HepG2 (cell line): ENCODE measurements around the gene ACAD11. TPM values are rescaled to one million over a fixed set of nuclear protein-coding genes. Genes with fewer than 3 reads are reported as not detected.

ENCODE experiments used
- ASH2L ChIP-seq: fragments of 300-600, 200-600 bp; sonication (generic); IDR thresholded peaks from 2 replicates; pipeline ENCODE4 v1.7.0; 2017; ENCODE audit warnings: low read depth, mild to moderate bottlenecking, moderate library complexity, mixed read lengths, low read length; ENCODE audit not compliant: insufficient read length
- BHLHE40 ChIP-seq: IDR thresholded peaks from 2 replicates; pipeline ENCODE4 v1.6.1; 2011; ENCODE audit warnings: low read length, improper control_type of control experiment
- CAMTA2 ChIP-seq: sonication (generic); formaldehyde crosslinking; IDR thresholded peaks from 2 replicates; pipeline ENCODE4 v1.4.0; 2020; ENCODE audit warnings: mild to moderate bottlenecking, missing genetic modification reagents, borderline replicate concordance
- EP300 ChIP-seq, 3 experiments: sonication (generic) in 1 of 3; formaldehyde crosslinking in 1 of 3; IDR thresholded peaks; 2 replicates each; pipeline versions ENCODE4 v1.5.1 to v1.6.1; 2011 to 2020; ENCODE audit warnings: low read depth in 2 of 3, low read length in 2 of 3, borderline replicate concordance in 1 of 3, improper control_type of control experiment in 1 of 3, mild to moderate bottlenecking in 1 of 3, missing genetic modification reagents in 1 of 3, moderate library complexity in 1 of 3
- ETV6 ChIP-seq: sonication (generic); formaldehyde crosslinking; conservative IDR thresholded peaks from 2 replicates; pipeline ENCODE4 v1.4.0; 2020; ENCODE audit warnings: missing genetic modification reagents
- FOSL2 ChIP-seq: sonication (generic); formaldehyde crosslinking; IDR thresholded peaks from 2 replicates; pipeline ENCODE4 v1.4.0; 2020; ENCODE audit warnings: missing genetic modification reagents
- FOXA3 ChIP-seq: IDR thresholded peaks from 2 replicates; pipeline ENCODE4 v1.6.1; 2016; ENCODE audit warnings: missing genetic modification reagents, missing compliant biosample characterization
- GATAD2A ChIP-seq: IDR thresholded peaks from 2 replicates; pipeline ENCODE4 v1.6.1; 2016
- HMG20A ChIP-seq: IDR thresholded peaks from 2 replicates; pipeline ENCODE4 v1.6.1; 2016; ENCODE audit warnings: borderline replicate concordance
- JUNB ChIP-seq: sonication (generic); formaldehyde crosslinking; IDR thresholded peaks from 2 replicates; pipeline ENCODE4 v1.8.0; 2022; ENCODE audit warnings: missing genetic modification reagents, mild to moderate bottlenecking, borderline replicate concordance
- KDM6A ChIP-seq: IDR thresholded peaks from 2 replicates; pipeline ENCODE4 v1.6.1; 2016; ENCODE audit warnings: low read depth
- KLF12 ChIP-seq: sonication (generic); formaldehyde crosslinking; IDR thresholded peaks from 2 replicates; pipeline ENCODE4 v1.4.0; 2020; ENCODE audit warnings: missing genetic modification reagents, borderline replicate concordance
- NR2F2 ChIP-seq: IDR thresholded peaks from 2 replicates; pipeline ENCODE4 v1.6.1; 2012; ENCODE audit warnings: low read depth, inconsistent platforms, borderline replicate concordance
- PPARG ChIP-seq: conservative IDR thresholded peaks from 2 replicates; pipeline ENCODE4 v1.6.1; 2016; ENCODE audit warnings: missing biosample characterization, missing genetic modification reagents
- RFXANK ChIP-seq: IDR thresholded peaks from 2 replicates; pipeline ENCODE4 v1.6.1; 2016
- ZNF441 ChIP-seq: sonication (generic); formaldehyde crosslinking; IDR thresholded peaks from 2 replicates; pipeline ENCODE4 v1.7.0; 2021; ENCODE audit warnings: missing genetic modification reagents, borderline replicate concordance
- ZNF563 ChIP-seq: sonication (generic); formaldehyde crosslinking; IDR thresholded peaks from 2 replicates; pipeline ENCODE4 v1.8.0; 2022; ENCODE audit warnings: mild to moderate bottlenecking, moderate library complexity, missing genetic modification reagents
- ZNF614 ChIP-seq: IDR thresholded peaks from 2 replicates; pipeline ENCODE4 v1.6.1; 2018; ENCODE audit warnings: missing biosample characterization, missing genetic modification reagents, inconsistent platforms, borderline replicate concordance
- ZNF629 ChIP-seq: sonication (generic); formaldehyde crosslinking; conservative IDR thresholded peaks from 2 replicates; pipeline ENCODE4 v1.5.0; 2020; ENCODE audit warnings: missing genetic modification reagents
- polyA plus RNA-seq, 8 experiments: library from polyadenylated mRNA; depleted of rRNA in 3 of 8; stranded (reverse) in 7 of 8; unstranded in 1 of 8; fragments of >200 nt; fragmentation: Illumina TruSeq in 4 of 8; extraction: Trizol in 4 of 8; gene quantifications; 2 replicates each; pipeline versions ENCODE4 v1.2.1 to v1.2.3, GENCODE V29; 2011 to 2016; ENCODE audit warnings: low read depth in 4 of 8, missing spikeins in 1 of 8, mixed read lengths in 1 of 8; ENCODE audit not compliant: insufficient read depth in 1 of 8
- total RNA-seq, 5 experiments: library from RNA; depleted of rRNA; stranded (reverse); fragments of >200 nt; fragmentation: Illumina TruSeq; extraction: Trizol; gene quantifications; 2 replicates each; pipeline ENCODE4 v1.2.3, GENCODE V29; 2016; ENCODE audit warnings: low read depth in 1 of 5
- TF ChIP-seq, protein P1 (sequence below): sonication (generic); formaldehyde crosslinking; IDR thresholded peaks from 2 replicates; pipeline ENCODE4 v1.4.0; 2020; ENCODE audit warnings: missing genetic modification reagents
- TF ChIP-seq, protein P2 (sequence below): sonication (generic); formaldehyde crosslinking; conservative IDR thresholded peaks from 2 replicates; pipeline ENCODE4 v1.8.0; 2022; ENCODE audit warnings: low read depth, missing genetic modification reagents
- TF ChIP-seq, protein P3 (sequence below): sonication (generic); formaldehyde crosslinking; IDR thresholded peaks from 2 replicates; pipeline ENCODE4 v1.4.0; 2020; ENCODE audit warnings: mild to moderate bottlenecking, missing genetic modification reagents

Gene ACAD11
- total and polyA plus RNA-seq, 2 of the 13 experiments (the other 11 are each of a cell fraction or from before 2014, with no cell fraction given): 30.6 to 56.9 TPM

DNA sequence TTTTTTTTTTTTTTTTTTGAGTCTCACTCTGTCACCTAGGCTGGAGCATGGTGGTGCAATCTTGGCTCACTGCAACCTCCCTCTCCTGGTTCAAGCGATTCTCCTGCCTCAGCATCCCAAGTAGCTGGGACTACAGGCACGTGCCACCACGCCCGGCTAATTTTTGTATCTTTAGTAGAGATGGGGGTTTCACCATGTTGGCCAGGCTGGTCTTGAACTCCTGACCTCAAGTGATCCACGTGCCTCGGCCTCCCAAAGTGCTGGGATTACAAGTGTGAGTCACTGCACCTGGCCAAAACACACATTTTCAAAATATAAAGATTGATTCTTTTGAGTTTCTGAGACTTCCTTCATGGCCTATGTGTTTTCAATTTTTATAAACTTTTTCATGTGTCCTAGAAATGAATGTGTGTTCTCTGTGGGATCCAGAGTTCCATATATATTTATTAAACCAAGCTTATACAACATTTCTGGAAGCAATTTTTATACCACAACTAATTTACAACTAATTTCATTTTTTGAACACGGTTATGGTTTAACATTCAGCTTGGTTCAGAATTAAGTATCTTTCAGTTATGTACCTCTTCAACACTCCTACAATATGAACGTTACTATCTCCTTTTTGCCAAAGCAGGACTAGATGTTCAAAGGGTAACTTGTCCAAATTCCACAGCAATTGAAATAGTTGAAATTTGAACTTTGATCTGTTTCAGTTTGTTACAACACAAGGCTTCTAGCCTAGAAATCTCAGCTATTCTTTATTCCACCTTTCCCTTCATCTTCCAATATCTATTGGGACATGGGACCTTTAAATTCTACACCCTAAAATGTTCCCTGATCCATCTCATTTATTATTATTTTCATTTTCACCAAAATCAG, 1.5 kb downstream of the ACAD11 start (continued):
- no peak for TF ChIP-seq ZNF629 (CRISPR knock-in tag)
- TF ChIP-seq, protein P1, sequence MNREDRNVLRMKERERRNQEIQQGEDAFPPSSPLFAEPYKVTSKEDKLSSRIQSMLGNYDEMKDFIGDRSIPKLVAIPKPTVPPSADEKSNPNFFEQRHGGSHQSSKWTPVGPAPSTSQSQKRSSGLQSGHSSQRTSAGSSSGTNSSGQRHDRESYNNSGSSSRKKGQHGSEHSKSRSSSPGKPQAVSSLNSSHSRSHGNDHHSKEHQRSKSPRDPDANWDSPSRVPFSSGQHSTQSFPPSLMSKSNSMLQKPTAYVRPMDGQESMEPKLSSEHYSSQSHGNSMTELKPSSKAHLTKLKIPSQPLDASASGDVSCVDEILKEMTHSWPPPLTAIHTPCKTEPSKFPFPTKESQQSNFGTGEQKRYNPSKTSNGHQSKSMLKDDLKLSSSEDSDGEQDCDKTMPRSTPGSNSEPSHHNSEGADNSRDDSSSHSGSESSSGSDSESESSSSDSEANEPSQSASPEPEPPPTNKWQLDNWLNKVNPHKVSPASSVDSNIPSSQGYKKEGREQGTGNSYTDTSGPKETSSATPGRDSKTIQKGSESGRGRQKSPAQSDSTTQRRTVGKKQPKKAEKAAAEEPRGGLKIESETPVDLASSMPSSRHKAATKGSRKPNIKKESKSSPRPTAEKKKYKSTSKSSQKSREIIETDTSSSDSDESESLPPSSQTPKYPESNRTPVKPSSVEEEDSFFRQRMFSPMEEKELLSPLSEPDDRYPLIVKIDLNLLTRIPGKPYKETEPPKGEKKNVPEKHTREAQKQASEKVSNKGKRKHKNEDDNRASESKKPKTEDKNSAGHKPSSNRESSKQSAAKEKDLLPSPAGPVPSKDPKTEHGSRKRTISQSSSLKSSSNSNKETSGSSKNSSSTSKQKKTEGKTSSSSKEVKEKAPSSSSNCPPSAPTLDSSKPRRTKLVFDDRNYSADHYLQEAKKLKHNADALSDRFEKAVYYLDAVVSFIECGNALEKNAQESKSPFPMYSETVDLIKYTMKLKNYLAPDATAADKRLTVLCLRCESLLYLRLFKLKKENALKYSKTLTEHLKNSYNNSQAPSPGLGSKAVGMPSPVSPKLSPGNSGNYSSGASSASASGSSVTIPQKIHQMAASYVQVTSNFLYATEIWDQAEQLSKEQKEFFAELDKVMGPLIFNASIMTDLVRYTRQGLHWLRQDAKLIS (CRISPR knock-in tag): no peak
- TF ChIP-seq RFXANK (CRISPR knock-in tag): no peak
- TF ChIP-seq PPARG (CRISPR knock-in tag): peak; percentile 91
- TF ChIP-seq ETV6 (CRISPR knock-in tag): no peak
- peak; percentile 87 for TF ChIP-seq HMG20A (CRISPR knock-in tag)
- peak; percentile 50 for TF ChIP-seq FOSL2 (CRISPR knock-in tag)
- TF ChIP-seq, protein P2, sequence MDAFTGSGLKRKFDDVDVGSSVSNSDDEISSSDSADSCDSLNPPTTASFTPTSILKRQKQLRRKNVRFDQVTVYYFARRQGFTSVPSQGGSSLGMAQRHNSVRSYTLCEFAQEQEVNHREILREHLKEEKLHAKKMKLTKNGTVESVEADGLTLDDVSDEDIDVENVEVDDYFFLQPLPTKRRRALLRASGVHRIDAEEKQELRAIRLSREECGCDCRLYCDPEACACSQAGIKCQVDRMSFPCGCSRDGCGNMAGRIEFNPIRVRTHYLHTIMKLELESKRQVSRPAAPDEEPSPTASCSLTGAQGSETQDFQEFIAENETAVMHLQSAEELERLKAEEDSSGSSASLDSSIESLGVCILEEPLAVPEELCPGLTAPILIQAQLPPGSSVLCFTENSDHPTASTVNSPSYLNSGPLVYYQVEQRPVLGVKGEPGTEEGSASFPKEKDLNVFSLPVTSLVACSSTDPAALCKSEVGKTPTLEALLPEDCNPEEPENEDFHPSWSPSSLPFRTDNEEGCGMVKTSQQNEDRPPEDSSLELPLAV: no peak
- peak; percentile 70 for TF ChIP-seq GATAD2A (CRISPR knock-in tag)
- TF ChIP-seq, protein P3, sequence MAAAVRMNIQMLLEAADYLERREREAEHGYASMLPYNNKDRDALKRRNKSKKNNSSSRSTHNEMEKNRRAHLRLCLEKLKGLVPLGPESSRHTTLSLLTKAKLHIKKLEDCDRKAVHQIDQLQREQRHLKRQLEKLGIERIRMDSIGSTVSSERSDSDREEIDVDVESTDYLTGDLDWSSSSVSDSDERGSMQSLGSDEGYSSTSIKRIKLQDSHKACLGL (CRISPR knock-in tag): no peak
- TF ChIP-seq ZNF614 (CRISPR knock-in tag): 0 out of 2 replicates have a peak, but pooled peaks have one; percentile 32
- TF ChIP-seq BHLHE40: 0 out of 2 replicates have a peak, but pooled peaks have one; percentile 16
- TF ChIP-seq ASH2L: peak; percentile 93
- TF ChIP-seq KLF12 (CRISPR knock-in tag): no peak
- 0 out of 2 replicates have a peak, but pooled peaks have one; percentile 29 for TF ChIP-seq NR2F2
- TF ChIP-seq JUNB (CRISPR knock-in tag): no peak
- TF ChIP-seq ZNF563 (CRISPR knock-in tag): no peak
- no peak for TF ChIP-seq CAMTA2 (CRISPR knock-in tag)
- TF ChIP-seq FOXA3 (CRISPR knock-in tag): peak; percentile 63
- TF ChIP-seq EP300 (IDR thresholded peaks at IDR 0.05; ENCODE audit: low read depth in 2 of 2, low read length in 2 of 2): peak in 1 of 2 experiments; percentile 74; a peak in 2 of 4 replicates
- TF ChIP-seq EP300 (CRISPR knock-in tag; IDR thresholded peaks at IDR 0.05; ENCODE audit: borderline replicate concordance): no peak
- no peak for TF ChIP-seq ZNF441 (CRISPR knock-in tag)
- peak; percentile 88 for TF ChIP-seq KDM6A
